Breast epithelium (tissue), 4 donors: ENCODE measurements around the gene RUSF1. TPM values are rescaled to one million over a fixed set of nuclear protein-coding genes. Genes with fewer than 3 reads are reported as not detected.
A peak's percentile ranks its signal among the peaks of the same experiment; 100 is the strongest.
"Not testable (repeated sequence)": the region's sequence is repeated elsewhere in the genome, so short reads cannot be mapped to it uniquely, and the experiment has no call there.

Experiments used
- DNase-seq, 2 donors: peaks; one replicate each; pipeline ENCODE4 v3.0.0-alpha.2; 2019; ENCODE audit warnings: low spot score in 2 of 2
- H3K27ac ChIP-seq, 2 donors: fragments of 200-600 bp; sonication (generic) in 1 of 2; one replicate each; pipeline ENCODE4 v1.5.1; 2016 to 2019; ENCODE audit warnings: mild to moderate bottlenecking in 1 of 2
- H3K27me3 ChIP-seq, 2 donors: fragments of 200-600 bp; sonication (generic) in 1 of 2; one replicate each; pipeline versions ENCODE4 v1.5.1 to v1.6.0; 2017 to 2019; ENCODE audit warnings: control low read depth in 1 of 2, mild to moderate bottlenecking in 1 of 2
- H3K36me3 ChIP-seq: fragments of 200-600 bp; one replicate; pipeline ENCODE4 v1.5.1; 2019
- H3K4me1 ChIP-seq, 2 donors: fragments of 200-600 bp; sonication (generic); one replicate each; pipeline ENCODE4 v1.5.1; 2016 to 2019; ENCODE audit warnings: control low read depth in 1 of 2
- H3K4me3 ChIP-seq, 3 donors: fragments of 200-600 bp; sonication (generic); 1 replicate in 2 of 3; 2 replicates in 1 of 3; pipeline ENCODE4 v1.5.1; 2016 to 2019; ENCODE audit warnings: mild to moderate bottlenecking in 3 of 3, moderate library complexity in 2 of 3
- H3K9me3 ChIP-seq, 2 donors: fragments of 200-600 bp; sonication (generic) in 1 of 2; one replicate each; pipeline ENCODE4 v1.5.1; 2016 to 2019; ENCODE audit warnings: control low read depth in 1 of 2
- POLR2A ChIP-seq: fragments of 450-650 bp; IDR thresholded peaks from one replicate; pipeline ENCODE4 v1.6.1; 2016; ENCODE audit warnings: antibody characterized with exemption, mild to moderate bottlenecking, moderate library complexity
- POLR2AphosphoS5 ChIP-seq, 3 donors: sonication (generic); formaldehyde crosslinking; IDR thresholded peaks; one replicate each; pipeline ENCODE4 v1.6.1; 2017; ENCODE audit warnings: antibody characterized with exemption in 3 of 3
- intact Hi-C: fragments of 100-400 bp; cut with DNase I; formaldehyde crosslinking; loops from one replicate; pipeline ENCODE4 v1.15.1; 2023; ENCODE audit warnings: low total_unique reads
- total RNA-seq, 3 donors: library from RNA; depleted of rRNA; stranded (reverse); fragments of >200 nt; gene quantifications; one replicate each; pipeline ENCODE4 v1.1.0, GENCODE V29; 2016
- TF ChIP-seq, protein P1 (sequence below), 3 donors: fragments of 450-650 bp; IDR thresholded peaks; one replicate each; pipeline ENCODE4 v1.5.1; 2016 to 2017; ENCODE audit warnings: antibody characterized with exemption in 3 of 3, mild to moderate bottlenecking in 3 of 3, moderate library complexity in 3 of 3

Gene RUSF1
- 10 to 100 TPM; 44.2 to 75.4 (median 68.2) TPM for total RNA-seq

- intact Hi-C loops: no loop called here
- peak; percentile 88 to 89 for DNase-seq
- no peaks in the 10 kb centered on the region for H3K36me3 ChIP-seq
- H3K4me1 ChIP-seq: peaks cover 0 to 10% of the 10 kb centered on the region in 2 donors
- no peaks in the 10 kb centered on the region for H3K9me3 ChIP-seq
- H3K27ac ChIP-seq: peak within 1 kb of the TSS; percentile 95 to 96
- H3K27me3 ChIP-seq: no peaks in the 10 kb centered on the region
- peak within 1 kb of the TSS; percentile 84 to 99 (median 96) for H3K4me3 ChIP-seq
- TF ChIP-seq, protein P1, sequence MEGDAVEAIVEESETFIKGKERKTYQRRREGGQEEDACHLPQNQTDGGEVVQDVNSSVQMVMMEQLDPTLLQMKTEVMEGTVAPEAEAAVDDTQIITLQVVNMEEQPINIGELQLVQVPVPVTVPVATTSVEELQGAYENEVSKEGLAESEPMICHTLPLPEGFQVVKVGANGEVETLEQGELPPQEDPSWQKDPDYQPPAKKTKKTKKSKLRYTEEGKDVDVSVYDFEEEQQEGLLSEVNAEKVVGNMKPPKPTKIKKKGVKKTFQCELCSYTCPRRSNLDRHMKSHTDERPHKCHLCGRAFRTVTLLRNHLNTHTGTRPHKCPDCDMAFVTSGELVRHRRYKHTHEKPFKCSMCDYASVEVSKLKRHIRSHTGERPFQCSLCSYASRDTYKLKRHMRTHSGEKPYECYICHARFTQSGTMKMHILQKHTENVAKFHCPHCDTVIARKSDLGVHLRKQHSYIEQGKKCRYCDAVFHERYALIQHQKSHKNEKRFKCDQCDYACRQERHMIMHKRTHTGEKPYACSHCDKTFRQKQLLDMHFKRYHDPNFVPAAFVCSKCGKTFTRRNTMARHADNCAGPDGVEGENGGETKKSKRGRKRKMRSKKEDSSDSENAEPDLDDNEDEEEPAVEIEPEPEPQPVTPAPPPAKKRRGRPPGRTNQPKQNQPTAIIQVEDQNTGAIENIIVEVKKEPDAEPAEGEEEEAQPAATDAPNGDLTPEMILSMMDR (IDR thresholded peaks at IDR 0.05): peak in 1 of 3 donors; percentile 12
- TF ChIP-seq POLR2AphosphoS5 (IDR thresholded peaks at IDR 0.05) (peak; percentile 79 to 96 (median 89)), POLR2A (peak; percentile 88)
Measured at GRCh38 chr16:31507929-31508705, at the start of gene RUSF1. TSS of gene RUSF1 (minus strand) at chr16:31508391. CDS start at chr16:31508373, 18 bp downstream.

DNA sequence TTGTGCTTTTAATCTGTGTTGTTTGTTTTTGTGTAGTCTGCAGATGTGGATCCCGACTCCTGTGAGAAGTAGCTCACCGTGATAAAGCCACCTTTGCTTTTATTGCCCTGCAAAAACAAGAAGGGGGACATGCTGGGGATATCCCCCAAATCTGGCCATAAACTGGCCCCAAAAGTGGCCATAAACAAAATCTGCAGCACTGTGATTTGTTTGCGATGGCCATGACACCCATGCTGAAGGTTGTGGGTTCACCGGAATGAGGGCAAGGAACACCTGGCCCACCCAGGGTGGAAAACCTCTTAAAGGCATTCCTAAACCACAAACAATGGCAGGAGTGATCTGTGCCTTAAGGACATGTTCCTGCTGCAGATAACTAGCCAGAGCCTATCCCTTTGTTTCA, 34.6 kb upstream of the RUSF1 start:
- TF ChIP-seq POLR2A: no peak
- TF ChIP-seq, protein P1 (IDR thresholded peaks at IDR 0.05): no peak
- no peak for TF ChIP-seq POLR2AphosphoS5 (IDR thresholded peaks at IDR 0.05)
- Histone ChIP-seq H3K4me3 (no peak overlapping the region), H3K27ac (no peak overlapping the region), H3K9me3 (peaks cover 0 to 19% of the 10 kb centered on the region in 2 donors), H3K36me3 (no peaks in the 10 kb centered on the region), H3K27me3 (no peaks in the 10 kb centered on the region), H3K4me1 (no peaks in the 10 kb centered on the region)
- no peak for DNase-seq
- intact Hi-C loops: no loop called here

DNA sequence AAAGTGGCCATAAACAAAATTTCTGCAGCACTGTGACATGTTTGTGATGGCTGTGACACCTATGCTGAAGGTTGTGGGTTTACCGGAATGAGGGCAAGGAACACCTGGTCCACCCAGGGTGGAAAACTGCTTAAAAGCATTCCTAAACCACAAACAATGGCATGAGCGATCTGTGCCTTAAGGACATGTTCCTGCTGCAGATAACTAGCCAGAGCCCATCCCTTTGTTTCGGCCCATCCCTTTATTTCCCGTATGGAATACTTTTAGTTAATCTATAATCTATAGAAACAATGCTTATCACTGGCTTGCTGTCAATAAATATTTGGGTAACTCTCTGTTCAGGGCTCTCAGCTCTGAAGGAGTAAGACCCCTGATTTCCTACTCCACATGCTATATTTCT, 31.6 kb upstream of the RUSF1 start:
- DNase-seq, H3K27ac ChIP-seq, H3K4me3 ChIP-seq, H3K4me1 ChIP-seq, H3K36me3 ChIP-seq, intact Hi-C loops, H3K27me3 ChIP-seq: not testable (repeated sequence)
- H3K9me3 ChIP-seq: peaks cover 0 to 19% of the 10 kb centered on the region in 2 donors

GRCh38 chr16:31538243-31538598, 30.0 kb upstream of the RUSF1 start:
- H3K27me3 ChIP-seq, H3K4me3 ChIP-seq, H3K27ac ChIP-seq, H3K36me3 ChIP-seq, intact Hi-C loops, DNase-seq, H3K4me1 ChIP-seq: not testable (repeated sequence)
- H3K9me3 ChIP-seq: peaks cover 0 to 19% of the 10 kb centered on the region in 2 donors

- TF ChIP-seq, protein P1 (IDR thresholded peaks at IDR 0.05): no peak
- TF ChIP-seq POLR2A (no peak), POLR2AphosphoS5 (IDR thresholded peaks at IDR 0.05) (no peak)
- DNase-seq: no peak
- H3K4me3 ChIP-seq: peak overlapping the region; percentile 31 to 68 (median 45)
- H3K27me3 ChIP-seq: peaks cover 0 to 6% of the 10 kb centered on the region in 2 donors
- no peak overlapping the region for H3K27ac ChIP-seq
- H3K9me3 ChIP-seq: peaks cover 0 to 13% of the 10 kb centered on the region in 2 donors
- no peaks in the 10 kb centered on the region for H3K36me3 ChIP-seq
- no peaks in the 10 kb centered on the region for H3K4me1 ChIP-seq
- intact Hi-C loops: no loop called here
Measured at GRCh38 chr16:31537362-31538242, 29.4 kb upstream of the RUSF1 start.
